Heart left ventricle (tissue), 16 donors: ENCODE data around the gene CRADD. TPM values are rescaled to one million over a fixed set of nuclear protein-coding genes. Genes with fewer than 3 reads are reported as not detected.

ENCODE experiments used
- ATAC-seq, 4 donors: fragments of 200-7000 bp; cut with Tn5 transposase; one replicate each; pipeline ENCODE4 v1.9.1; 2020 to 2022; ENCODE audit warnings: moderate library complexity in 4 of 4, mild to moderate bottlenecking in 3 of 4, moderate number of reproducible peaks in 1 of 4
- DNase-seq, 5 donors: peaks; one replicate each; pipeline ENCODE4 v3.0.0-alpha.2; 2020
- H3K27ac ChIP-seq, 12 donors: fragments of 200-600 bp; sonication (generic) in 4 of 12; one replicate each; pipeline versions ENCODE4 v1.5.0 to v1.8.0; 2016 to 2022; ENCODE audit warnings: mild to moderate bottlenecking in 2 of 12
- H3K27me3 ChIP-seq, 9 donors: fragments of 200-600 bp; sonication (generic) in 2 of 9; one replicate each; pipeline versions ENCODE4 v1.5.1 to v1.8.0; 2016 to 2022; ENCODE audit warnings: mild to moderate bottlenecking in 3 of 9
- H3K36me3 ChIP-seq, 9 donors: fragments of 200-600 bp; sonication (generic) in 2 of 9; one replicate each; pipeline versions ENCODE4 v1.5.0 to v1.8.0; 2018 to 2022; ENCODE audit warnings: mild to moderate bottlenecking in 2 of 9
- H3K4me1 ChIP-seq, 12 donors: fragments of 200-600 bp; sonication (generic) in 4 of 12; one replicate each; pipeline versions ENCODE4 v1.5.0 to v1.8.0; 2016 to 2022; ENCODE audit warnings: mild to moderate bottlenecking in 3 of 12
- H3K4me3 ChIP-seq, 12 donors: fragments of 200-600 bp; sonication (generic) in 4 of 12; one replicate each; pipeline versions ENCODE4 v1.5.0 to v1.8.0; 2017 to 2022; ENCODE audit warnings: mild to moderate bottlenecking in 9 of 12, moderate library complexity in 4 of 12
- H3K9me3 ChIP-seq, 12 donors: fragments of 200-600 bp; sonication (generic) in 4 of 12; one replicate each; pipeline versions ENCODE4 v1.5.0 to v1.8.0; 2016 to 2022; ENCODE audit warnings: mild to moderate bottlenecking in 1 of 12
- POLR2A ChIP-seq, 2 donors: fragments of 450-650 bp; IDR thresholded peaks; one replicate each; pipeline ENCODE4 v1.6.1; 2017; ENCODE audit warnings: antibody characterized with exemption in 2 of 2, mild to moderate bottlenecking in 2 of 2, moderate library complexity in 2 of 2
- WGBS, 4 donors: extraction: QIAGEN DNeasy Blood & Tissue Kit in 2 of 4; methylation state at CpG; one replicate each; pipeline versions ENCODE4 v1.1.5 to v1.1.7; 2013 to 2018; 5-methylcytosine and 5-hydroxymethylcytosine counted together
- intact Hi-C, 10 donors: fragments of 100-400 bp; cut with DNase I; formaldehyde crosslinking; loops; one replicate each; pipeline versions ENCODE4 v1.11.1 to v1.14.2; 2022
- polyA plus RNA-seq, 2 donors: library from polyadenylated mRNA; stranded (reverse); fragments of 200-250 nt; gene quantifications; one replicate each; pipeline ENCODE4 v1.2.3, GENCODE V29; 2013
- total RNA-seq, 9 donors: library from RNA; depleted of rRNA in 2 of 9; stranded (reverse); fragments of >200 nt in 2 of 9; fragmentation: NEBNext Ultra II Directional in 3 of 9; extraction: Animal tissue kit (Norgen Biotek cat#: 25700) in 3 of 9; gene quantifications; one replicate each; pipeline versions ENCODE4 v1.1.0 to v1.2.4, GENCODE V29; 2016 to 2023
- TF ChIP-seq, protein P1 (sequence below), 12 donors: fragments of 200-600 bp; sonication (generic) in 4 of 12; IDR thresholded peaks; one replicate each; pipeline versions ENCODE4 v1.5.0 to v1.8.0; 2018 to 2022; ENCODE audit warnings: antibody characterized with exemption in 12 of 12, mild to moderate bottlenecking in 5 of 12
- donor health status: ischemic (EF 13 %, LVEDD 7.1; RV severe dilation, severe dysfunction).
- donor health status: healthy with polysubstance abuse.
- donor health status: DM: no; HTN: yes; CAD: no.
- donor health status: DM: no; HTN: no; CAD: no.
- donor health status: ischemic (EF 25% LVEDD 6.9; RV normal size, moderate dysfunction).
- donor health status: ischemic (EF 25% LVEDD 5.7; RV mildly dilated, moderate dysfunction).
- donor health status: healthy.
- donor health status: DM: yes; HTN: yes; CAD: no.
- donor health status: ischemic (EF 35%, LVEDD 5.7; RV mildly dilated, moderate dysfunction).
- donor health status: nonischemic (EF 11% LVEDD 7.7; RV severe dilation, severe dysfunction).
- donor health status: DM: yes; HTN: yes; CAD: no.
- donor health status: PGD.
- donor health status: ischemic (EF 29% LVEDD 5.4; RV normal size, mild dysfunction).
- donor health status: nonischemic (EF 23%, LVEDD 6.1; RV moderate dilation, normal function).

CRADD gene
- total and polyA plus RNA-seq, 11 donors, result 11.0 to 100 (median 44.5) TPM

DNA sequence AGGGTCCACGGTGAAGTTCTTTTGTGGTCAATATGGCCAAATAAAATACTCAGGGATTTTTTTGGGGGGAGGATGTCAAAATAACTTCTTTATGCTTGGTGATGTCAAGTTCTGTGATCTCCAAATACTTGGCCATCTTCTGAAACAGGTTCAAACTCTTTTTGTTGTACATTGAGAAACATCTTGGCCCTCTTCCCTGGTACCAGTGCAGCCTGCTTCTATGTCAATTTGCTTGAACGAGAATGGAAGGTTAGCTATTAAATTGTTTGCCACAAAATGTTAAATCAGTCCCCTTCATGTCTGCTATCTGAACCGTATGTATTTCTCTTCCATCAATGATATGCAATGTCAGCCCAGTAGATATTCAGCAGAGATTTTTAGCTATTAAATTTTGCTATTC is 6.1 kb upstream of the CRADD start:
- 85 to 95% (median 88%) methylated on average over 3 of the region's 3 CpGs for WGBS, 4 donors
- no peaks in the 10 kb centered on the region for H3K27me3 ChIP-seq
- no peak overlapping the region for H3K4me3 ChIP-seq
- ATAC-seq (no peak), DNase-seq (no peak)
- intact Hi-C loops, result loop anchor here in 6 of 10 donors (10.0 kb wide), 6 partner anchors 66 to 434 kb away; no protein-coding TSS in a partner anchor
- TF ChIP-seq, protein P1, sequence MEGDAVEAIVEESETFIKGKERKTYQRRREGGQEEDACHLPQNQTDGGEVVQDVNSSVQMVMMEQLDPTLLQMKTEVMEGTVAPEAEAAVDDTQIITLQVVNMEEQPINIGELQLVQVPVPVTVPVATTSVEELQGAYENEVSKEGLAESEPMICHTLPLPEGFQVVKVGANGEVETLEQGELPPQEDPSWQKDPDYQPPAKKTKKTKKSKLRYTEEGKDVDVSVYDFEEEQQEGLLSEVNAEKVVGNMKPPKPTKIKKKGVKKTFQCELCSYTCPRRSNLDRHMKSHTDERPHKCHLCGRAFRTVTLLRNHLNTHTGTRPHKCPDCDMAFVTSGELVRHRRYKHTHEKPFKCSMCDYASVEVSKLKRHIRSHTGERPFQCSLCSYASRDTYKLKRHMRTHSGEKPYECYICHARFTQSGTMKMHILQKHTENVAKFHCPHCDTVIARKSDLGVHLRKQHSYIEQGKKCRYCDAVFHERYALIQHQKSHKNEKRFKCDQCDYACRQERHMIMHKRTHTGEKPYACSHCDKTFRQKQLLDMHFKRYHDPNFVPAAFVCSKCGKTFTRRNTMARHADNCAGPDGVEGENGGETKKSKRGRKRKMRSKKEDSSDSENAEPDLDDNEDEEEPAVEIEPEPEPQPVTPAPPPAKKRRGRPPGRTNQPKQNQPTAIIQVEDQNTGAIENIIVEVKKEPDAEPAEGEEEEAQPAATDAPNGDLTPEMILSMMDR (IDR thresholded peaks at IDR 0.05), result no peak
- TF ChIP-seq POLR2A (IDR thresholded peaks at IDR 0.05), result no peak
- H3K27ac ChIP-seq, result peak overlapping the region in 1 of 12 donors; percentile 11
- peaks cover 0 to 4% (median 0%) of the 10 kb centered on the region in 12 donors for H3K4me1 ChIP-seq
- H3K9me3 ChIP-seq, result no peaks in the 10 kb centered on the region
- H3K36me3 ChIP-seq, result no peaks in the 10 kb centered on the region

DNA sequence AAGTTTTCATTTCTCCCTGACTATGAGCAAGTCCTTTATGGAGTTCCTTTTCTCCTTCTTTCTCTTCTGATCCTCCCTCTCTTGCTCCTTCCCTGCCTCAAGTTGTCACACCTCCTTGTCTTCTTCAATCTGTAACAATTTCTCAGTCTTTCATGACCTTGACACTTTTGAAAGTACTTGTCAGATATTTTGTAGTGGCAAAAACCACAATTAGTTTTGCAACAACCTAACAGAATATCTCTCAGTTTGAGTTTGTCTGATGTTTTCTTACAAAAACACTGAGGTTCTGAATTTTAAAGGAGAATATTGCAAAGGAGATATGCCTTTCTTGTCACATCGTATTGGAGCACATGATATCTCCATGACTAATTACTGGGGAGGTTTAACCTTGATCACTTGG is 4.1 kb upstream of the CRADD start:
- Histone ChIP-seq H3K9me3 (no peaks in the 10 kb centered on the region), H3K27me3 (no peaks in the 10 kb centered on the region), H3K36me3 (no peaks in the 10 kb centered on the region), H3K27ac (no peak overlapping the region), H3K4me1 (peaks cover 0 to 11% (median 5%) of the 10 kb centered on the region in 12 donors), H3K4me3 (no peak overlapping the region)
- 32 to 45% (median 37%) methylated on average over 1 of the region's 1 CpG for WGBS, 4 donors
- no peak for TF ChIP-seq POLR2A (IDR thresholded peaks at IDR 0.05)
- TF ChIP-seq, protein P1 (IDR thresholded peaks at IDR 0.05), result no peak
- DNase-seq, result no peak
- no peak for ATAC-seq
- intact Hi-C loops, result loop anchor here in 6 of 10 donors (10.0 kb wide), 6 partner anchors 68 to 432 kb away; no protein-coding TSS in a partner anchor

DNA sequence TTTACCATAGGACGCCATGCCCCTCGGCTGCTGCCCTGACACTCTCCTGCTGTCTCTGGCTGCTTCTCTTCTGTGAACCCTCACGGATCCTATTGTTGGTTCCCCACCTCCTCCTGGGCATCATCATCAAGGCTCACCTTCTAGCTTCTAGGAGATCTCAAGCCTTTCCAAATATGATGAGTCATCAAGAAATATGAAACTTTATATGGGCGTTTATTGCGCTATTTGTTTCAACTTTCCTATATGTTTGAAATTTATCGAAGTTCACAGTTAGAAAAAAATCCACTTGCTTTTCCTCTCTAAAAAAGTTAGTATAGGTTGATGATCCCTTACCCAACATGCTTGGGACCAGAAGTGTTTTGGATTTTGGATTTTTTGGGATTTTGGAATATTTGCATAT is 2.8 kb upstream of the CRADD start:
- no peak for TF ChIP-seq POLR2A (IDR thresholded peaks at IDR 0.05)
- TF ChIP-seq, protein P1 (IDR thresholded peaks at IDR 0.05), result no peak
- peaks cover 0 to 23% (median 17%) of the 10 kb centered on the region in 12 donors for H3K4me1 ChIP-seq
- no peak for DNase-seq
- H3K36me3 ChIP-seq, result no peaks in the 10 kb centered on the region
- ATAC-seq, result no peak
- 92 to 96% (median 94%) methylated on average over 6 of the region's 6 CpGs for WGBS, 4 donors
- no peak overlapping the region for H3K4me3 ChIP-seq
- H3K27ac ChIP-seq, result no peak overlapping the region
- intact Hi-C loops, result loop anchor here in 6 of 10 donors (10.0 kb wide), 6 partner anchors 70 to 430 kb away; no protein-coding TSS in a partner anchor
- no peaks in the 10 kb centered on the region for H3K27me3 ChIP-seq
- no peaks in the 10 kb centered on the region for H3K9me3 ChIP-seq

DNA sequence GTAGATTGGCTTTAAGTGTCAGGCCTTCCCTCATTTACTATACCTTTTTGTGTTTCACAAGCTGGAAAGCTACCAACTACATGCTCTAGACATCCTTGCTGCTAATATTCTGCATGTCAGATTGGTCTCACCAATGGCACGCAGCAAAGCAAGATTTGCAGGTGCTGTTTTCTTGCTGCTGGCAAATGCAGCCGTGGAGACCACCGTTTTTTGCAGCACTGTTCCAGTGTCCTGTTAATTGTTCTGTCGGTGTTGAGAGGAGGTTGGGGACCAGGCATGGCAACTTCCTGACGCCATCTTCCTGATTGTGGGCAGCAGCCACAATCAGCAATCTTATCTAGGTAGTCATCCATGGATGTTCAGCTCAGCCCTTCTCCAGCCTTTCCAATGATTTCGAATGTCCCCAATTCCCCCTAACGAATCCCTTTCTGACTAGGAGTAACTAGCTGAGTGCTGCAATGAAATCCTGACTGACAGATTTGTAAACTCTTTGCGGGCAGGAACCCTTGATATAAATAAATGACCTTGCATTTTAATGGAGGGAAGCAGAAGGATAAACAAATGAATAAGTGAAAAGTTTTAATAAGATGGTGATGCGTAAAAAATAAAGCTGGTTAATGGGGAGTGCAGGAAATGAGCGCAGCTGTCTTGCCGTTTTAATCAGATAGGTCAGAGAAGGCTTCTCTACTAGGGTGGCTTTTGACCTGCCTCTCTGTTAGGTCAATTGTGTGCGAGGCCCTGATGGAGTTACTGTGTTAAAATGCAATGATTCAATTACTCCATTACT is 574 bp upstream of the CRADD start:
- peak overlapping the region; percentile 84 to 100 (median 97) for H3K27ac ChIP-seq
- H3K9me3 ChIP-seq, result no peaks in the 10 kb centered on the region
- no peak for TF ChIP-seq POLR2A (IDR thresholded peaks at IDR 0.05)
- TF ChIP-seq, protein P1 (IDR thresholded peaks at IDR 0.05), result no peak
- no peaks in the 10 kb centered on the region for H3K36me3 ChIP-seq
- 53 to 62% (median 55%) methylated on average over 12 of the region's 12 CpGs for WGBS, 4 donors
- peaks cover 0 to 44% (median 22%) of the 10 kb centered on the region in 12 donors for H3K4me1 ChIP-seq
- H3K27me3 ChIP-seq, result no peaks in the 10 kb centered on the region
- ATAC-seq (no peak), DNase-seq (no peak)
- intact Hi-C loops, result loop anchor here (1.0 to 10.0 kb wide), 21 partner anchors 66 to 428 kb away; partner anchors contain the start of gene SOCS2 (in 4 of the 10)
- H3K4me3 ChIP-seq, result peak overlapping the region; percentile 36 to 84 (median 70)
